ENCODE data around the gene CLIP4.

The CLIP4 gene

GRCh38 chr2:29189052-29189451 lies 73.8 kb downstream of the CLIP4 start:
- DNase-seq (ENCODE audit: low read depth, low spot score): no peak

- DNase-seq (ENCODE audit: low read depth, low spot score): no peak
These were observed 76.6 kb downstream of the CLIP4 start for GRCh38 chr2:29191817-29192216.

GRCh38 chr2:29192526-29192925 lies 77.3 kb downstream of the CLIP4 start:
- no peak for DNase-seq (ENCODE audit: low read depth, low spot score)

DNA sequence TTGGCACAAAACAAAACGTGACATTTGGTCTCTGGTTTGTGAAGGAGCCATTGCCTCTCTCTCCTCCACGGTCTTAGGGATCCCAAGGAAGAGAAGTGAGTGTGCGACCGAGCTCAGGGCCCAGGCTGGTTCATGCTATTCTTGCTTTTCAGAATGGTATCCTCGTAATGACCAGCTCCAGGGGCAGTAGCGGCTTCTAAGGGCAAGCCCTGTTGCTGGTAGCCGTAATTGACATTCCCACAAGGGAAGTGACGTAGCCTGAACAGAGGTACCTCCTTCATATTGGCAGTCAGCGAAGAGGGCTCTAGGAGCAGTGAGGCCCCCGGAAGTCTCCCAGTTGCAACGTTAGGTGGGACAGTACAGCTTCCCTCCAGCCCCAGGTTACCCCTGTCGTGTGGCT lies 77.9 kb downstream of the CLIP4 start:
- DNase-seq (ENCODE audit: low read depth, low spot score): no peak

- no peak for DNase-seq (ENCODE audit: low read depth, low spot score)
These were observed 78.5 kb downstream of the CLIP4 start for GRCh38 chr2:29193681-29194080.

- DNase-seq (ENCODE audit: low read depth, low spot score): no peak
These were observed 80.6 kb downstream of the CLIP4 start for GRCh38 chr2:29195796-29196195.

GRCh38 chr2:29196792-29197788 lies 81.9 kb downstream of the CLIP4 start:
- peak; percentile 64 for DNase-seq (ENCODE audit: low read depth, low spot score)

DNA sequence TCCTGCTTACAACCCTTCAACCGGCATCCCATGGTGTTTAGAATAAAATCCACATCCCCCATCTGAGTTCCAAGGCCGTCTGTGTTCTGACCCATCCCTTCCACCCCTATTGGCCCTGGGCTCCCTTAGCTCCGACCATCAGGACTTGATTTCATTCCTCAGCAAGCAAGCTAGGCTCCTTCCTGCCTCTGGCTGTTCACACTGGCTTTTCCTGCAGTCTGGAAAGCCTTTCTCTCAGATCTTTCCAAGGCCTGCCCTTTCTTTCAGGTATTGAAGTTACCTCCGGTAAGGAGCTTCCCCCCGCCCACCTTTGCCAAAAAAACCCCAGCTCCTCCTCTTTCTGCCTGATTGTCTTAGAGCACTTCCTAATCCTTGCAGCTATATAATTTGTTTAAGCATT lies 86.8 kb downstream of the CLIP4 start:
- no peak for DNase-seq (ENCODE audit: low read depth, low spot score)

DNA sequence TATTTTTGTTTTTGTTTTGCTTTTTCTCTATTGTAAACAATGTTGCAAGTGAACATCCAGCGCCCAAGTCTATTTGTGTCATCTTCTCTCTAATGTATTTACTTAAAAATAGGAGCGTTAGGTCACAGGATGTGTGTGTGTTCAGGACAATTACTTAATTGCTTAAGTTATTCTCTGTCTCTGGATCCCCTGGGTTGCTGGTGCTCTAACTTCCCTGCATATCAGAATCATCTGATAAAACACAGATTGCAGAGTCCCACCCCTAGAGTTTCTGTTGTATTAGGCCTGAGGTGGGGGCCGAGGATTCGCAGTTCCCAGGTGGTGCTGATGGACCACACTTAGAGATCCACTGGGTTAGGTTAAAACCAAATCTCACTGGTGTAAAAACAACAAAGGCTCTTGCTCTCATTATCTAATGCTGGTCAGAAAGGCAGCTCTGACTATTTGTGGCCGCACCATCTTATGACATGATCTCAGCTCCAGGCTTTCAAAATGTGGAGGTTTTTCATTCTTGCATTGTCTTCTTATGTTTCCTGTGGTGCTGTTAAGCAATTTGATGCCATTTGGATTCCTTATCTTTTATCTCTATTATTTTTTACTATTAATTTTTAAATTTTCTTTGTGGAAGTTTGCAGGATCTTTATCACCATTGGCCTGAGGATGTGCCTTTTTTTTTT lies 87.7 kb downstream of the CLIP4 start:
- DNase-seq (ENCODE audit: low read depth, low spot score): no peak

GRCh38 chr2:29206941-29207340 lies 91.7 kb downstream of the CLIP4 start:
- DNase-seq (ENCODE audit: low read depth, low spot score): no peak

GRCh38 chr2:29207352-29208148 lies 92.3 kb downstream of the CLIP4 start:
- DNase-seq (ENCODE audit: low read depth, low spot score): no peak

- DNase-seq (ENCODE audit: low read depth, low spot score): no peak
These were observed 94.3 kb downstream of the CLIP4 start for GRCh38 chr2:29209551-29209950.

DNA sequence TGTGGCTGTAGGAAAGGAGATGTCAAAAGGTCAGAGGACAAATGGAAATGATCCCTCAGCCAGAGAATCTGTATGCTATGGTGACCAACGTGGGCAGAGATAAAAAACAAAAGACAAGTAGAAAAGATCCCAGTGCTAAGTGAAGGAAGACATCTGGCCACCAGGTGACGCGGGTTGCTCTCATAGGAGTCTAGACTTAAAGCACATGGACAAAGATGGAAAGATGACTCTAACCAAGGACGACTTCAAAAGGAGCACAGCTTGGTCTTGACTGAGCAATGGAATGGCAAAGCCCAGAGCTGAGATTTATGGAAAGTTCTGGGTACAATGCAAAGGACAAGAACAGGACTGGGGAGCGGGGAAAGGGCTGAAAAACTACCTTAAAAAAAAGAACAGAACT lies 96.8 kb downstream of the CLIP4 start:
- no peak for DNase-seq (ENCODE audit: low read depth, low spot score)

- no peak for DNase-seq (ENCODE audit: low read depth, low spot score)
These were observed 98.7 kb downstream of the CLIP4 start for GRCh38 chr2:29213888-29214291.

GRCh38 chr2:29215073-29215472 lies 99.9 kb downstream of the CLIP4 start:
- DNase-seq (ENCODE audit: low read depth, low spot score): no peak

- no peak for DNase-seq (ENCODE audit: low read depth, low spot score)
These were observed 100.8 kb downstream of the CLIP4 start for GRCh38 chr2:29215739-29216608.

DNA sequence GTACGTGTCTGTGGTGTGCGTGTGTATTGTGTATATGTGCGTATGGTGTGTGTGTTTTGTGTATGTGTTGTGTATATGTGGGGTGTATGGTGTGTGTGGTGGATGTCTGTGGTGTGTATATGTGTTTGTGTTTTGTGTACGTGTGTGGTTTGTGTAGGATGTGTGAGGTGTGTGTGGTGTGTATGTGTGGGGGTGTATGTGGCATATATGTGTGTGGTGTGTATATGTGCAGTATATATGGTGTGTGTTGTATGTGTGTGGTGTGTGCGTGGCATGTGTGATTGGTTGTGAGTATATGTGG lies 101.3 kb downstream of the CLIP4 start:
- no peak for DNase-seq (ENCODE audit: low read depth, low spot score)

DNA sequence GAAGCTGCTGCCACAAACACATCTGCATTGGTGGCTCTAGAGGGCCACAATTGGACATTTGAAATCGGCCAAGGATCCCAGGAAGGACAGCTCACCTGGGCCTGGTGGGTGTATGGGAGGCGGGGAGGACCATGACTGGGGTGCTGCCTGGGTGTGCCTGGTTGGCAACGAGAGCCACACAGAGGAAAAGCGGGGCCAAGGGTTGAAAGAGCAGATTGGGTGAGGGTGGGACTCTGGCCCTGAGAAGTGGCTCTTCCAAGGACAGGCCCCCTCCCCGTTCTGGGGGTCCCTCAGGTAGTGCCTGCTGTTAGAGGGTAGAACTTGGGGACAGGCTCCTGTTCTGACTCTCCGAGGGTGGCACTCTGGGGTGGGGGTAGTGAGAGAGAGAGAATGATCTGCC lies 102.9 kb downstream of the CLIP4 start:
- no peak for DNase-seq (ENCODE audit: low read depth, low spot score)

DNA sequence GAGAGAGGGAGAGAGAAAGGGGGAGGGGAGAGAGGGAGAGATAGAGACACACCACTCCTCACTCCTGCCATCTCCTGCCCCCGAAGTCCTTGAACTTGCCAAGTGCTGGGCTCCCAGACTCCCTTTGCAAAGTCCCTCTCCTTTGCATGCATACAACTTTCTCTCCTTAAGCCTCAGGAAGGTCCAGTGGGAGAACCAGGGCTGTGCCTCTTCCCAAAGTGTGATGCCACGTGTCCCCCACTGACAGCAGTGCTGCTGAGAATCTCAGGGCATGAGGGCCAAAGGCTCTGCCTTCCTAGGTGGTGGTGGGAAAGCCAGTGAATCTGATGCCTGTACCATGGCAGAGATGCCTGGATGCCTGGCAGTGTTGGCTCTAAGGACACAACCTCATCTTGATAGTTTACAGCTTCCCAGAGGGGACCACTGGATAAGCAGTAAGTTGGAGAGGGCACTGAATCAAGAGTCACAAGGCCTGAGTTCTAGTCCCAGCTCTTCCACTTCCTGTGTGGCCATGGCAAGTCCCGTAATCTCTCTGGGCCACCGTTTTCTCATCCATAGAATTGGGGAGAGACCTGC lies 103.4 kb downstream of the CLIP4 start:
- DNase-seq (ENCODE audit: low read depth, low spot score): no peak

- DNase-seq (ENCODE audit: low read depth, low spot score): no peak
These were observed 104.2 kb downstream of the CLIP4 start for GRCh38 chr2:29219374-29219773.

All from activated CD4-positive, CD25-positive, alpha-beta regulatory T cell treated with anti-CD3 and anti-CD28 coated beads, Interleukin-2, amount 50 U/mL, for 16 hours (primary cell).